KOPT-K1 (cell line): ENCODE measurements around the gene SEC11C.
"Not testable (repeated sequence)": the region's sequence is repeated elsewhere in the genome, so short reads cannot be mapped to it uniquely, and the experiment has no call there.

Experiments used
- H3K27ac ChIP-seq: fragments of 200-600 bp; sonication (generic); 2 replicates; pipeline ENCODE4 v1.5.1; 2016; ENCODE audit warnings: antibody characterized with exemption, mild to moderate bottlenecking, low read depth, low read length; ENCODE audit not compliant: poor library complexity, severe bottlenecking
- H3K36me3 ChIP-seq: fragments of 200-600 bp; sonication (generic); 2 replicates; pipeline ENCODE4 v1.5.1; 2017; ENCODE audit warnings: antibody characterized with exemption, mild to moderate bottlenecking, low read length, moderate library complexity; ENCODE audit not compliant: insufficient read depth
- H3K9me3 ChIP-seq: fragments of 200-600 bp; sonication (generic); 2 replicates; pipeline ENCODE4 v1.5.1; 2017; ENCODE audit warnings: antibody characterized with exemption, low read length, mild to moderate bottlenecking; ENCODE audit not compliant: insufficient read depth, poor library complexity, severe bottlenecking

Gene SEC11C

GRCh38 chr18:59140302-59140885 lies 710 bp downstream of the SEC11C start:
- Histone ChIP-seq H3K9me3 (no peaks in the 10 kb centered on the region), H3K27ac (peak overlapping the region; percentile 78), H3K36me3 (no peaks in the 10 kb centered on the region)

GRCh38 chr18:59141294-59142068 lies 1.8 kb downstream of the SEC11C start:
- Histone ChIP-seq H3K36me3 (no peaks in the 10 kb centered on the region), H3K27ac (no peak overlapping the region), H3K9me3 (no peaks in the 10 kb centered on the region)

DNA sequence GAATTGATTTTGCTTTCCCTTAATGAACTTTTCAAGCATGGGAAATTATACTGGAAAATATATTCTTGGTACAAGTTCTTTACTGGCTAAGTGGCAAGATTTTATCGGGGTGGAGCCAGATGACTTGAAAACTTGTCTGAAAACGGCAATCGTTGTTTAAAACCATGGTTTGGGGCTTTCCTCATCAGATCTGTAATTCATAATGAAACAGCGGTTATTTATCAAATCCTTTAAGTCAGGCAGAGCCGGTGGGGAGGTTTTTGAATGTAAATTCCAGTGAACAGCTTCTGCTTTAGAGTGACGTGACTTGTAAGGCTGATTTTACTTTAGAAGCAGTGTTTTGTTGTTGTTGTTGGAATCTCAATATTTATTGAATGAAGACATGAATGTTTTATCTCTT lies 2.6 kb downstream of the SEC11C start:
- Histone ChIP-seq H3K9me3 (no peaks in the 10 kb centered on the region), H3K36me3 (no peaks in the 10 kb centered on the region), H3K27ac (no peak overlapping the region)

- H3K27ac ChIP-seq = not testable (repeated sequence)
Observed at GRCh38 chr18:59142800-59143416, 3.2 kb downstream of the SEC11C start.

DNA sequence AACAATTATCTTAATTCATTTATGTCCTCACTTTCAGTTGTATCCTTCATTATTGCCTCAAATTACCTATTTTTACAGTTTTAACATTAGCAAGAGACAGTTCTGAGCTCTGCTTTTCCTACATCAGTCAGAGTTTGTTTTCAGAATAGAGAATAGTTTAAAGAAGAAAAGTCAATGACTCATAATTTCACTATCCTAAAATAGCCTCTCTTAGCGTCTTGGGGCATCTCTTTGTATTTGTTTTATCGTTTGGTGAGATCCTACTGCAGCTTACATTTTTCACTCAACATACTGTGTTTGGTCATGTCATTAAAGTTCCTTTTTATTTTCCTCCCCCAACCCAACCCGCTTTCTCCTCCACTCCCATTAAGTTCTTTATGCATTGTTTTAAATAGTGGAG lies 3.8 kb downstream of the SEC11C start:
- Histone ChIP-seq H3K9me3 (no peaks in the 10 kb centered on the region), H3K27ac (no peak overlapping the region), H3K36me3 (no peaks in the 10 kb centered on the region)

More at GRCh38 chr18:59142800-59143416, 3.2 kb downstream of the SEC11C start:
- H3K9me3 ChIP-seq, H3K36me3 ChIP-seq: not testable (repeated sequence)

- Histone ChIP-seq H3K27ac (no peak overlapping the region), H3K9me3 (no peaks in the 10 kb centered on the region), H3K36me3 (no peaks in the 10 kb centered on the region)
Observed at GRCh38 chr18:59144483-59144882, 4.8 kb downstream of the SEC11C start.

GRCh38 chr18:59145055-59145454 lies 5.4 kb downstream of the SEC11C start:
- no peak overlapping the region for H3K27ac ChIP-seq
- no peaks in the 10 kb centered on the region for H3K36me3 ChIP-seq
- no peaks in the 10 kb centered on the region for H3K9me3 ChIP-seq

DNA sequence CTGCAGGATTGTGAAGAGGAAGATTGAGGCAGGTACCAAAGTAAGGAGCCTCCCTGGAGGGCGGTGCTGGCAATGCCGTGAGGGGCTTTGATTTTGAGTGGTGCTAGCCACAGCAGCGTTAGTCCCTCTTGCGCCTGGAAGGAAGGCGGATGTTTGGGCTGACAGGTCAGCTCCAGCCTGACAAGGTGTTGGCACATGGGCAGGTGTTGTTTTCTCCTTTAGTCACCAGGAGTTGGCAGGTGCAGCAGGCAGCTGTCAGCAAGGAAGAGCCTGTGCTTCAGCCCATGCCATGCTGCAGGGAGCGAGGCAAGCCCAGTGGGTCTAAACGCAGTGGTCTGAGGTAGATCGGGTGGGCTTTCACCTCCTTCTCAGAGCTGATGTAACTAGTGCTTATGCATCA lies 8.5 kb downstream of the SEC11C start:
- no peak overlapping the region for H3K27ac ChIP-seq
- no peaks in the 10 kb centered on the region for H3K9me3 ChIP-seq
- H3K36me3 ChIP-seq = peaks cover 11% of the 10 kb centered on the region; the same call in 1 of the 2 replicates

GRCh38 chr18:59149007-59149406 lies 9.3 kb downstream of the SEC11C start:
- Histone ChIP-seq H3K36me3 (peaks cover 14% of the 10 kb centered on the region; the same call in 1 of the 2 replicates), H3K27ac (no peak overlapping the region), H3K9me3 (no peaks in the 10 kb centered on the region)

GRCh38 chr18:59149416-59149815 lies 9.7 kb downstream of the SEC11C start:
- peaks cover 16% of the 10 kb centered on the region; the same call in 1 of the 2 replicates for H3K36me3 ChIP-seq
- no peaks in the 10 kb centered on the region for H3K9me3 ChIP-seq
- no peak overlapping the region for H3K27ac ChIP-seq

DNA sequence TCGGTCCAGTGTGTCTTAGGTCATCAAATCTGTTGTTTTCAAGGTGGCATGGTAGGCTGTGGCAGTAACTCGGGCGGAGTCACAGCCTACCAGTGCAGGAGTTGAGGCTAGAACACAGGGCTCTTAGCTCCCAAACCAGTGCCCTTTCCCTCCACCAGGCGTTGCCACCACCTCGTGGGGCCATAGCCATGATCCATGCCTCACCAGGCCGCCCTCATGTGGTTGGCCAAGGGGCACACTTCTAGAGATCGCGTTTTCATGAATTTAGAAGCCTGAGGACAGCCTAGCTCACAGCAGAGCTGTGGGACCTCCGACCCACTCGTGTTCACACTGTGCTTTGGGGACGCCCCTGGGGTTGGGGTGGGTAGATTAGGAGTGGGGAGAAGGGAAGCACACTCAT lies 10.6 kb downstream of the SEC11C start:
- peaks cover 24% of the 10 kb centered on the region; the same call in 1 of the 2 replicates for H3K36me3 ChIP-seq
- H3K27ac ChIP-seq = no peak overlapping the region
- no peaks in the 10 kb centered on the region for H3K9me3 ChIP-seq

DNA sequence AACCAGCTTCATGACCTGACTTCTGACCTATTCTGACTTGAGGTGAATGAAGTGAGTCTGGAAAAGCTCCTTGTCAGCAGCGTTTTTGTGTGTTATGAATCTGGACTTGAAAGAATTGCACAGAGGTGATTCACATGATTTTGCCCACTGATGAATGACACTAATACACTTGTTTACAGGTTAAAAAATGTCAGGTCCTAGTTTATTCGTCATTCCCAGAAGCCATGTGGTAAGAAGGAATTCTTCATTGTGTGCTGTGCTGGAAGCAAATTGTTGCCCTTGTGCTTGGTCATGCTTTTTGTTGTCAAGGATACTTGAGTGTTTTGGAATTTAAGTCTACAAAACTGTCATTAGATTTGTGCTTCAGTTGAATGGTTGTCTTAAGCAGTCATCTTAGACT lies 15.5 kb downstream of the SEC11C start:
- H3K27ac ChIP-seq = no peak overlapping the region
- H3K9me3 ChIP-seq = no peaks in the 10 kb centered on the region
- H3K36me3 ChIP-seq = peaks cover 26% of the 10 kb centered on the region

- H3K9me3 ChIP-seq = no peaks in the 10 kb centered on the region
- H3K27ac ChIP-seq = no peak overlapping the region
- H3K36me3 ChIP-seq = peaks cover 26% of the 10 kb centered on the region
Observed at GRCh38 chr18:59156316-59156715, 16.6 kb downstream of the SEC11C start.

DNA sequence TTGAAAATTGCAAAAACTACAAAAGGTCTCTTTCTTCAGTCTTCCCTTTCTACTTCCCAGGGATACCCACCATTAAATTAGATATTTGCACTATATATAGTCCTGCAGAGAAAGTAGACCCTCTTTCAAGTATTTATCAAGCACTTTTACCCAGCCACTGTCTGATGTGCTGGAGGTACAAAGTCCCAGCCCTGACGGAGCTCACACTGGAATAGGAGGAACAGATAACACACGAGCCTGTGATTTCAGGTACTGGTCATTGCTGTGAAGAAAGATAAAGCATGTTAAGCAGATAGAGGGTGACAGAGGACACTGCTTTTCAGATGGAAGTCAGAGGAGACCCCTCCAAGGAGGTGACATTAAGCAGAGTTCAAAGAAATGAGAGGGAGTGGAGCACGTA lies 19.6 kb downstream of the SEC11C start:
- peaks cover 12% of the 10 kb centered on the region for H3K36me3 ChIP-seq
- no peaks in the 10 kb centered on the region for H3K9me3 ChIP-seq
- H3K27ac ChIP-seq = no peak overlapping the region

- no peaks in the 10 kb centered on the region for H3K9me3 ChIP-seq
- peaks cover 5% of the 10 kb centered on the region; the same call in 1 of the 2 replicates for H3K36me3 ChIP-seq
Observed at GRCh38 chr18:59159986-59160385, 20.3 kb downstream of the SEC11C start.

More at GRCh38 chr18:59159986-59160385, 20.3 kb downstream of the SEC11C start:
- no peak overlapping the region for H3K27ac ChIP-seq
